Measurements from ENCODE around the gene WWOX. TPM values are rescaled to one million over a fixed set of nuclear protein-coding genes. Genes with fewer than 3 reads are reported as not detected.

The WWOX gene
- total RNA-seq, 4 donors from 2014 or later = 21.4 to 55.6 (median 33.2) TPM

DNA sequence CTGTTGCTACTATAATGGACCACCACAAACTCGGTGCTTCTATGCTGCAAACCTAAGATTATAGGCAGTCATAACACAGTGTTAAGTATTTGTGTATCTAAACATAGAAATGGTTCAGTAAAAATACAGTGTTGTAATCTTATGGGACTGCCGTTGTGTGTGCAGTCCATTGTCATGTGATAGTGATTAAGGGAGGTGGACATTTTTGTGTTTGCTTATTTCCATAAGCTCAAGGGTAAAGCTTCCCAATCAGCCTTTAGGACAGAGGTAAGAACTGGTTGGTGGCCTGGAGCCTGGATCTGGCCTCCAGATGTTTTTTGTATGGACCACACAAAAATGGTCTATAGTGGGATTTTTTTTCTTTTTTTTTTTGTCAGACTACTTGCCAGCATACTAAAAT, 29.9 kb downstream of the WWOX start:
- ATAC-seq (ENCODE audit: low FRiP score) (no peak), DNase-seq (ENCODE audit: low spot score) (no peak)
- TF ChIP-seq, protein P1, sequence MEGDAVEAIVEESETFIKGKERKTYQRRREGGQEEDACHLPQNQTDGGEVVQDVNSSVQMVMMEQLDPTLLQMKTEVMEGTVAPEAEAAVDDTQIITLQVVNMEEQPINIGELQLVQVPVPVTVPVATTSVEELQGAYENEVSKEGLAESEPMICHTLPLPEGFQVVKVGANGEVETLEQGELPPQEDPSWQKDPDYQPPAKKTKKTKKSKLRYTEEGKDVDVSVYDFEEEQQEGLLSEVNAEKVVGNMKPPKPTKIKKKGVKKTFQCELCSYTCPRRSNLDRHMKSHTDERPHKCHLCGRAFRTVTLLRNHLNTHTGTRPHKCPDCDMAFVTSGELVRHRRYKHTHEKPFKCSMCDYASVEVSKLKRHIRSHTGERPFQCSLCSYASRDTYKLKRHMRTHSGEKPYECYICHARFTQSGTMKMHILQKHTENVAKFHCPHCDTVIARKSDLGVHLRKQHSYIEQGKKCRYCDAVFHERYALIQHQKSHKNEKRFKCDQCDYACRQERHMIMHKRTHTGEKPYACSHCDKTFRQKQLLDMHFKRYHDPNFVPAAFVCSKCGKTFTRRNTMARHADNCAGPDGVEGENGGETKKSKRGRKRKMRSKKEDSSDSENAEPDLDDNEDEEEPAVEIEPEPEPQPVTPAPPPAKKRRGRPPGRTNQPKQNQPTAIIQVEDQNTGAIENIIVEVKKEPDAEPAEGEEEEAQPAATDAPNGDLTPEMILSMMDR (IDR thresholded peaks at IDR 0.05) = no peak

DNA sequence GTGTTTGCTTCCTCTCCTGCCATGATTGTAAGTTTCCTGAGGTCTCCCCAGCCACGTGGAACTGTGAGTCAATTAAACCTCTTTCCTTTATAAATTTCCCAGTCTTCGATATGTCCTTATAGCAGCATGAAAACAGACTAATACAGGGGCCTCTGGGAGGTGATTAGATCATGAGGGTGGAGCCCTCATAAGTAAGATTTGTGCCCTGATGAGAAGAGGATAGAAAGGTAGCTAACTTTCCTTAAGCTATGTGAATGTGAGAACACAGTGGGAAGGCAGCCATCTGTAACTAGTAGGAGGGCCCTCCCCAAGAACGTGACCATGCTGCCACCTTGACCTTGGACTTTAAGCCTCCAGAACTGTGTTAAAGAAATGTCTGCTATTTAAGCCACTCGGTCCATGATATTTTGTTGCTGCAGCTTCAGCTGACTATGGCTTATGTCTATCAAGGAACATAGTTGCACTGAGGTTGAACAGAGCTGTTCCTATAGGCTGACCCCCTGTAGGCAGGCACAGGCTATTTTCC, 30.7 kb downstream of the WWOX start:
- TF ChIP-seq, protein P1 (IDR thresholded peaks at IDR 0.05) = no peak
- no peak for DNase-seq (ENCODE audit: low spot score)
- ATAC-seq (ENCODE audit: low FRiP score) = no peak

DNA sequence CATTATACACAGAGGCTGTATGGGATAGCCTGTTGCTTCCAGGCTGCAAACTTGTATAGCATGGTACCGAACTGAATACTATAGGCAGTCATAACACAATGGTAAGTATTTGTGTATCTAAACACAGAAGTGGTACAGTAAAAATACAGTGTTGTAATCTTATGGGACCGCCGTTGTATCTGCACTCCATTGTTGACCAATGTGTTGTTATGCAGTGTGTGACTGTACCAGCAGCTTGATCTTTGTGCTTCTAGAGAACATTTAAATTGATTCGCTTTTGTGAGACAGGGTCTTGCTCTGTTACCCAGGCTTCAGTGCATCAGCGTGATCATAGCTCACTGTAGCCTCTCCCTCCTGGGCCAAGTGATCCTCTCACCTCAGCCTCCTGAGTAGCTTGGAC, 31.5 kb downstream of the WWOX start:
- TF ChIP-seq, protein P1 (IDR thresholded peaks at IDR 0.05) = no peak
- no peak for ATAC-seq (ENCODE audit: low FRiP score)

DNA sequence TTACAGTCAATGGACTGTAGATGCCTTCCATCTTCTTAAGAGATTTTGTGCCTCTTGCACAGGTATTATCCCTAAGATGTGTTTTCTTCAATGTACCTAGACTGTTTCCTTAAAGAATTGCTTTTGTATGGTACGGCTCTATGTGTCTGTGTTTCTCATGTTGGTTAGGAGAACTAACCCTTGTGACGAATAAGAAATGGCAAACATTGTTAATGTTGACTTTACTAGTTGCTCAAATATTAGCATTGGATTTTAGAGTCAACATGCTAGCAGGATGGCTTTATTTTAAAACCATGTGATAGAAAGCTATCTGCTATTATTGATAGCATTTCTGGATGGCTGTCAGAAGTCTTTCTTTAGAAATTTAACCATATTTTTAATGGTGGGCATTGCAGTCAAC, 34.5 kb downstream of the WWOX start:
- TF ChIP-seq, protein P1 (IDR thresholded peaks at IDR 0.05) = no peak
- no peak for DNase-seq (ENCODE audit: low spot score)
- no peak for ATAC-seq (ENCODE audit: low FRiP score)

More for the DNA sequence above, 31.5 kb downstream of the WWOX start:
- no peak for DNase-seq (ENCODE audit: low spot score)

DNA sequence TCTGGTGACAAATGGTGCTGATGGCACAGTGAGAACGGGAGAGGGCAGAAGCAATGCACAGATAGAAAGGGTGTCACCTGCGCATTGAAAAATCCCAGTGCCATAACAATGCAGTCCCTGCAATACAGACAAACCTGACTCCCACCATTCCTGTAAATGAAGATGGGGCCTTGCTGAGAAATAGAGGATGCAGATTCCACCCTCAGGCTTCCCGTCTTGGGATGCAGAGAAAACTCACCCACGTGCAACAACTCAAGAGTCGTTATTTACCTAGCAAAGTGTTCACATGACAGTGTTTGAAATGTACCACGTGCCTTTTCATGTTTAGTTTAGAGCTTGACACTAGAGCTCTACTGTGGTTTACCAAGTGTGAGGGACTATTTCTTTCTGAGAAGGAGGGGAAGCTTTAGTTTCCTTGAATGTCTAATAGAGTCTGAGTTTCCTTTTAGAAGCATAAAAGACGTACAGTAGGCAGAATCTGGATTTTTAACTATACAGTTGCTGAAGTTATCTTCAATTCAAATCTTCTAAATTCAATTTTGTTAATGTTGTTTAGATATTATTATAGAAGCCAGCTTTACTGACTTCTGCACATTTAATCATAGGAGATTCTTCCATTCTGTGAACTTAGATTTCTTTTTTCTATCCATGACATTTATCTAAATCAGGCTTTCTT, 35.6 kb downstream of the WWOX start:
- TF ChIP-seq, protein P1 (IDR thresholded peaks at IDR 0.05) = no peak
- DNase-seq (ENCODE audit: low spot score) (no peak), ATAC-seq (ENCODE audit: low FRiP score) (no peak)

DNA sequence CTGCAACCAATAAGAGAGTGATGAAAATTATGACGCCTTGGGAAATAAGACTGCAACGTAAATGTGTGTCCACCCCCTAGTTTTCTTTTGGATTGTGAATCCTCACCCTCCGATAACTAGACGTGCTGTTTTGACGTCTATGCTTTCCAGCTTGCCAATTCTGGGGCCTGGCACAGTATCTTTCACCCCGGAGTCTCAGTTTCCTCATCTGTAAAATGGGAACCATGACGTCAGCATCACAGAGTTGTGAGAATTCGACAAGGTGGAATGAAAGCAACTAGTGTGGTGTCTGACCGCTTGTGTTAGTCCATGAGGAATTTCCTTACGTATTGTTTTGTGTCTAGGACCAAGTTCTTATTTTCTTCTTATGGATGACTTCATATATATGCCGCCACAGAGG, 37.7 kb downstream of the WWOX start:
- DNase-seq (ENCODE audit: low spot score) = no peak
- ATAC-seq (ENCODE audit: low FRiP score) = no peak
- TF ChIP-seq, protein P1 (IDR thresholded peaks at IDR 0.05) = no peak
